ENCODE data around the gene POLR2M.
A peak's percentile ranks its signal among the peaks of the same experiment; 100 is the strongest.

POLR2M gene

DNA sequence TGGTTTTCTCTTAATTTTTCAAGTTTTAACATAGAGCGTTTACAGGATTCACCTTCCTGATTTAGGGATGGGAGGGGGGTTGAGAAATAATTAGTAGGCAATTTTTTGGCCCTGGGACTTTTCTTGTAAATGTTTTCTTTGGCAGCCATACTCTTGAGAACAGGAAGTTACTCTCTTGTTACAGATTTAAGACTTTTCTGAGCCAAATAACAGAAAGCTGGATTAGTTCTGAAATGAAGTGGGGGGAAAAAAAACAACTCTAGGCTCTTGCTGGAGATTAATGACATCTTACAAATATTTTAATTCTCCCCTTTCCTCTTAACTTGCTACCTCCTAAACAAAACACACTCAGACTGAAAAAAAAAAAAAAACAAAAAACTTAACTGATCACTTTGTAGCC lies 13.8 kb upstream of the POLR2M start:
- no peak for DNase-seq

DNA sequence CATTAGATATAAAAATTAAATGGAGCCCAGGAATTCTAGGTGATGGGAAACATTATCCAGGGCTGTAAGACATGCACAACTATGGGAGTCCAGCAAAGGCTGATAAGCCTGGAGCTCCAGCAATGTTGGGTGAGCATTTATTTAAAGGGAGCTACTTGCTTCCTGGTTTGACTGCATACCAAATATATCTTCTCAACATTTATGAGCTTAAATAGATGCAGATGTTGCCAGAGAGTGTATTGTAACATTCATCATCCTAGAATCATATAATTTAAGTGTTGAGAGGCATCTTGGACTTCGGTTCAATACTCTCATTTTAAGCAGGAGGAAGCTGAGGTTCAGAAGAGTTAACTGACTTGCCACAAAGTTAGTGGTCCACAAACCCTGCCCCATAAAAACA lies 12.2 kb upstream of the POLR2M start:
- DNase-seq, result no peak

DNA sequence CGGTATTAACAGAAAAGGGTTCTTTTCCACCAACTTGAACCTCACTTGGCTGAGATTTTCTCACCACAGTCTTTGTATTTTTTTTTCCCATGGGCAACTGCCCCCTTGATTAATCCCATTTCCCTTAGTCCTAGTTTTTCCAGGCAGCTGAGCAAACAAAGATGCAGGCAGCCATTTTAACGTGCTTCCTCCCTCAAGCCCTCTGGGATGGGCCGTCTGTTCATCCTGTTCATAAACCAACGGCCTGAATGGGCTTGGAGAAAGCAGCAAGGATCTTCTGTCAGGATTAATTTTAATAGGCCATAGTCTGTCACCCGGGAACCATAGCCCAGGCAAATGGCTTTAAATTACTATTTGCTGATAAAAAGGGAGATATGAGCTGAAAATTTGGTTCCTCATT lies 10.4 kb upstream of the POLR2M start:
- DNase-seq, result no peak

DNA sequence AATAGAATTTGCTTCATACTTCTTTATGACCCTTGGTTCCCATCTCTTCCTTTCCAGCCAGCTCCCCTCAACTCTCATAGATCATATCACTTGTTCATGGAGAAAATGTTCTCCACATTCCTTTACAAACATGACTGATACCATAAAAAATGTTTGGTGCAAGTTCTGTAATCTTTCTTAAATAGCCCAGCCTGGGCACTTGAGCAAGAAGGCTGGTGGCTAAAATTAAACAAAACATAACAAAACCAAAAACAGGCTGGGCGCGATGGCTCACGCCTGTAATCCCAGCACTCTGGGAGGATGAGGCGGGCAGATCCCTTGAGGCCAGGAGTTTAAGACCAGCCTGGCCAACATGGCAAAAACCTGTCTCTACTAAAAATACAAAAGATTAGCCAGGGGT lies 8.9 kb upstream of the POLR2M start:
- DNase-seq, result no peak

DNA sequence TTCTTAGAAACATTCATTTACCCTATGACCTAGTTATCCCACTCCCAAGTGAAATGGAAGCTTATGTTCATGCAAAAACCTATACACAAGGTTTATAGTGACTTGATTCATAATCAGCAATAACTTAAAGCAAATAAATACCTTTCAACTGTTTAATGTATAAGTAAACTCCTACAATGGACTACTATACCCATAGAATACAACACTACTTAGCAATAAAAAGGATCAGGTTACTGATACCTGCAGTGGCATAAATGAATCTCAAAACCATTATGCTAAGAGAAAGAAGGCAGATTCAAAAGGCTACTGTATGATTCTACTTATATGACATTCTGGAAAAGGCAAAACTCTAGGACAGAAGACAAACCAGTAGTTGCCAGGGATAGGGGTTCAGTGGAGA lies 8.3 kb upstream of the POLR2M start:
- no peak for DNase-seq

DNA sequence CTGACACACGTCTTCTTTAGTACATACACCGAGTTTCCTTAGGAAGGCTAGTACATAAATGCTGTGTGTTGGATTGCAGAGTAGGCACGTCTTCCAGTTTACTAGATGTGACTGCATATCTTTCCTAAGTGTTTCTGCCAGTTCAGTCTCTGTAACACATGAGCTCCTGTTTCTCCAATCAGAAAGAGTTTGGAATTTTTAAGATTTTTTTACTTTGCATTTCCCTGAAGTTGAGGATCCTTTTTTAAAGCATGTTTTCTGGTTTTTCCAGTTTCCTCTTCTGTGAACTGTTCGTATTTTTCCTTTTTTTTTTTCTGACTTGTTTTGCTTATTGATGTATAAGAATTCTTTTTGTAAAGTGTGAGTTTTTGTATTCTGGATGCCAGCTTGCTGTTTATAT lies 7.5 kb upstream of the POLR2M start:
- DNase-seq, result peak in 2 of 3 donors; percentile 35 to 63

DNA sequence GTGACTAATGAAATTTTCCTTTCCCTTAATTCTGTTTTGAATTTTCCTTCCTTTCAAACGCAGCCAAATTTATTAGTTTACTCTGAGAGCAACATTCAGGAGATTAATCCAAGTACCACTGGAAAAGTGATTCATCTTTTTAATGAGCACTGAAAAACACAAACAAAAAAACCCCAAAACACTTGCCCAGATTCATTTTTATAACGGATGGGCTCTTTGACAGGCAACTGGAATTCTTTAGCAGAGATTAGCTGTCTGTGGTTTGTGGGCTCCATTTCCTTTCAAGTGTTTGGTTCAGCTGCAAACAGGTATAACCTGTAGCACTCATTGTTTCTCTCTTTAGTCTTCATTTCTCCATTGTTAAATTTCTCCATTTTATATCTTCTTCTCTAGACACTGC lies 3.1 kb upstream of the POLR2M start:
- DNase-seq, result no peak

DNA sequence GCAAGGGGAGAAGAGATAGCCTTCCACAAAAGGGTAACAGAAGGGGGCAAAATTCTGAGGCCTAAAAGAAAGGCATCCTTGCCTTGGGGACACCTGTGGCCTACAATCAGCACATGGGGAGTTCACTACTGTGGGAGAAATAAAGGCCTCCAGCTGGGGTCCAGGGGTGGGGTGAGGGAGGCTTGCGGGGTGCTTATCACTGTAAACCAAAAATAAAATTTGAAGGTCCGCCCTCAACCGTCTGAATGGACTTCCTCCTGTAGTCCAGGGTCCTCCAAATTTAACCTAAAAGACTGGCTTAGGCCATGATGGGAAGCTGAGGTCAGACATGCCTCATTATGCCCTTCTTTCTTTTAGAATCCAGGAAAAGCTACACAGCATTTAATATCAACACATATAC lies 2.1 kb upstream of the POLR2M start:
- no peak for DNase-seq

DNA sequence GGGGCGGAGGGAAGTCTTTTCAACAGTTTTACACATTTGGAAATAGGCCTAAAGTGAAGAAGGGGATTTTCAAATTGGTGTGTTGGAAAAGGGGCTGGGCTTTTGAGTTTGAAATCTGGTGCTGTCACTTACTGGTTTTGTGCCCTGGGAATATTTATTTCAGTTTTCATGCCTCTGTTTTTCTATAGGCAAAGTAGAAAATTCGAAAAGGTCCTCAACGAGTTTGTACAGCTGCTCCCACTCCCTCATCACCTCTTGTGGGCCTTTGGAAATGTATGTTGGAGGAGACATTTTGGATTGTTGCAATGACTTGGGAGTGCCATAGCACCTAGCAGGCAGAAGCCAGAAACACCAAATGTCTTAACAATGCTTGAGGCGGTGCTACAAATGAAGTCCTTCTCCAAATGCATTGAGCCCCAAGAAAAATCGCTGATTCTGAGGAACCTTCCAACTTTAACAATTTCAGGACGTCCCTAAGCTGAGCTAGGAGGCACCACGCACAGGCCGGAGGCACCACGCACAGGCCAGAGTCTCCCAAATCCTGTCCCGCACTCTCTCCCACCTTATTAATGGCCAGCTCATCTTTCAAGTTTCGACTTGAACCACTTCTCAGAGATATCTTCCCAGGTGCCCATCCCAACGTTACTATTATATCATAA lies 639 bp upstream of the POLR2M start:
- DNase-seq, result no peak

DNA sequence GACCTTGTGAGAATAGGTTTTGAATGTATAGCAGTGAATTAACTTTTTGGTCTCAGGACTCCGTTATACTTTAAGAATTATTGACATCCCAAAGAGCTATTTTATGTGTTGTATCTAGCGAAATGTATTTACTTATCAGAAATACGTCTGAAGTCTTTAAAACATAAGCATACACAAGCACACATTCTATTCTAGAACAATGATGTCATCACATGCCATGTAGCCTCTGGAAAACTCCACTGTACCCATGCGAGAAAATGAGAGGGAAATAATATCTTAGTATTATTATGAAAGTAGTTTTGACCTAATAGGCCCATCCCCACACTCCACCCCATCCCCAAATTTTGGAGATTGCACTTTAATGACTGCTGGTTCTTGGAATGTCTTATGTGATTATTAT lies 1.5 kb downstream of the POLR2M start:
- peak in 2 of 3 donors; percentile 38 for DNase-seq

DNA sequence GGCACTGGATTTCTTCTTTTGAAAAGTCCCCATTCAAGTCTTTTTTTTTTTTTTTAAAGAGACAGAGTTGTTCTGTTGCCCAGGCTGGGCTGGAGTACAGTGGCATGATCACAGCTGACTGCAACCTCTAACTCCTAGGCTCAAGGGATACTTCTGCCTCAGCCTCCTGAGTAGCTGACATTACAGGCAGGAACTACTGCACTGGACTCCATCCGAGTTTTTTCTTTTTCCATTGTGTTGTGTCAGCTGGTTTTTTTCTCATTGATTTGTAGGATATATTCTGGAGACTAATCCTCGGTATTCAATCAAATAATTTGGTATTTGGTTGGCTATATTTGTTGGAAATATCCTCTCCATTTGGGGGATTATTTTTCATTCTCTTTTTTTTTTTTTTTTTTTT lies 11.8 kb downstream of the POLR2M start:
- no peak for DNase-seq

DNA sequence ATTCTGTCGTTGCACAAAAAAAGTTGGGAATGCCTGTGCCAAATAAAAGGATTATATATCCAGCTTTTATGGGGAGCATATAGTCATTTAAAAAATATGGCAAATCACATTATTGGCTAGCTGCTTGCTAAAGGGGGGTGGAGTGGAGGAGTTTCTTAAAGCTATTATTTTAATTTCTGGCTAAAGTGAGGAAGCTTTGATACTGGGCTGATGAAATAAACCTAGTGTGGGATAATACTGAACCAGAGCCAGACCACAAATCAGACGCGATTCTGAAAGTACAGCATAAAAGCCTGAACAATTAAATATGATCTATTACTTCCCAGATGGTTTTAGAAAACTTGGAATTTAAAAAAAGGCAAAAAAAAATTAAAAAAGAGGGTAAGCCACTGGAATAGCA lies 14.4 kb downstream of the POLR2M start:
- no peak for DNase-seq

DNA sequence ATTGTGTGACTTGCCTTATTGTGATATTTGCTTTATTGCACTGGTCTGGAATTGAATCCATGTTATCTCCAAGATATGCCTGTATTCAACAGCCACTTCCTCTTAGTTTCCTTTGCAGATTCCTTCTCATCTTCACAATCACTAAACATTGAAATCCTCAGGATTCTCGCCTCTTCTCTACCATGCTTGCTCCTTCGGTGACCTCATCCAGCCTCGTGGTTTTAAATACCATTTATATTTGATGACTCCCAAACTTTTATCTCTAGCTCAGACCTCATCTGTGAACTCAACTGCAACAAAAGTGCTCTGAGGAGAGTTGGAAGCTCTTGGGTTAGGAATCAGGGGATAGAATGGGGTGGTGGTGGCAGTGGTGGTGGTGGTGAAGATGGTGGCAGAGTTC lies 19.9 kb downstream of the POLR2M start:
- no peak for DNase-seq

DNA sequence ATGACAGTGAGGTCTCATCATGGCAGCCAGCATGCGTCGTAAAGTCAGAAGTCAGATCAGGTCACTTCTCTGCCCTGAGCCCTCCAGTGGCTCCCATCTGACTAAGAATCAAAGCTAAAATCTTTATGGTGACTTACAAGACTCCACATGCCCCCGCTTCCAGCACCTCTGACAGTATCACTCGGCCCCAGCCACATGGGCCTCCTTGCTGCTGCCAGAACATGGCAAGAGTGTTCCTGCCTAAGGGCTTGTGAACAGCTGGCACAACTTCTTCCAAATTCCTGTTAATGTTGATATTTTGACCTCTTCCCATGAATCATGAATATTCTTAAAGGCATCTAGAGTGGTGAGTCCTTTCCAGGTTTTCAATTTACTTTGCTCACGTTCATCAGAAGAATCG lies 20.5 kb downstream of the POLR2M start:
- DNase-seq, result no peak

DNA sequence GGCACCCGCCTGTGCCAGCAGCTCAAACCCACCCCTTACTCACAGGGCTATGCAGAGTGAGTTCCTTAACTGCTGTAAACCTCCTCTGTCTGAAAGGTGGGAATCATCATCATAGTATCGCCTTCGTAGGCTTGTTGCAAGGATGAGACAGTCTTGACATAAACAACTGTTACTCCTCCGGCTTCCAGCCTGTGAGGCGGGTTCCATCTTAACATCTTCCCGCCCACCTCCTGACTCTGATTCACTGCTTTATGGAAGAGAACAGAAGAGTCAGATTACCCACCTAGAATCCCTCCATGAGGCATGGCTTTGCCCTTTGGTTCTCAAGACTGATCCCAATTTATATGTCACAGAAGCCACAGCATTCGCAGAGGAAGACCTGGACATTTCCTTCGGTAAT lies 21.9 kb downstream of the POLR2M start:
- peak in 2 of 3 donors; percentile 9 to 10 for DNase-seq

DNA sequence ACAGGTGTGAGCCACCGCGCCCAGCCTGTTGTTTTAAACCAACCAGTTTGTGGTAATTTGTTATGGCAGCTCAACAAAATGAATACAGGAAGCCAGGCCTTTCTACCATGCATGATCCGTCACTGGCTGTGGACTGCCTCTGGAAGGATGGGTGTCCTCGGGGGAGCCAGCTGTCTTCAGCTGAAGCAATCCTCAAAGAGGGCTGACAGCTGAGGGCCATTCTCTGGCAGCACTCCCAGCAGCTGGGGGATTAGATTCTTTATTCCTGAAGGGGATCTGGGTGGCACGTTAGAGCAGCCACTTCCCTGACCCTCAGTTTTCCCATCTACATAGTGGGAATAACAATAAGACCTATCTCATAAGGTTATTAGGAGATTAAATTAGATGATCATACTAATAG lies 24.4 kb downstream of the POLR2M start:
- DNase-seq, result no peak

DNA sequence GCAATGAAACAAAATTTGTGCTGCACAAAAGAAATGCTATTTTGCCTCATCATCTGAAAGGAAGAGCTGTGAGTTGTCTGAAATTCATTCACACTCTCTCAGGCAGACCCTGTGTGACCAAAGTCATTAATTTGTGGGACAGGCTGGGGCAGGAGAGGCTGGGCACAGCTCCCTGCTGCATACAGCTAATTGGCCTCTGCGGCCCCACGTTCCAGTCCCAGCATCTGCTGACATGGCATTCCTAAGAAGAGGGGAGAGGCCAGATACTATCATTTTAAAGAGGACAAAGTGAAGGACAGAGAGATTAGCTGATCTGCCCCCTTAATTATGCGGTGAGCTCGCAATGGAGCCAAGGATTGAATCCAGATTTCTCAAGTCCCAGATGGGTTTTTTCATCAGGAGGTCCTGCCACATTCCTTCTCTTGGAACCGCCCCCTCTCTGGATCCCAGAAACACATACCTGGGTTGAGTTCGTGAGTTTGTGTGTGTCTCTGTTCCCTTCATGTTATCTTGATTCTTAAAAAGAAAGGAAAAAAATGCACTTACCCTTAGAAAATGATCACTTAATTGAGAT lies 25.1 kb downstream of the POLR2M start:
- DNase-seq, result no peak

DNA sequence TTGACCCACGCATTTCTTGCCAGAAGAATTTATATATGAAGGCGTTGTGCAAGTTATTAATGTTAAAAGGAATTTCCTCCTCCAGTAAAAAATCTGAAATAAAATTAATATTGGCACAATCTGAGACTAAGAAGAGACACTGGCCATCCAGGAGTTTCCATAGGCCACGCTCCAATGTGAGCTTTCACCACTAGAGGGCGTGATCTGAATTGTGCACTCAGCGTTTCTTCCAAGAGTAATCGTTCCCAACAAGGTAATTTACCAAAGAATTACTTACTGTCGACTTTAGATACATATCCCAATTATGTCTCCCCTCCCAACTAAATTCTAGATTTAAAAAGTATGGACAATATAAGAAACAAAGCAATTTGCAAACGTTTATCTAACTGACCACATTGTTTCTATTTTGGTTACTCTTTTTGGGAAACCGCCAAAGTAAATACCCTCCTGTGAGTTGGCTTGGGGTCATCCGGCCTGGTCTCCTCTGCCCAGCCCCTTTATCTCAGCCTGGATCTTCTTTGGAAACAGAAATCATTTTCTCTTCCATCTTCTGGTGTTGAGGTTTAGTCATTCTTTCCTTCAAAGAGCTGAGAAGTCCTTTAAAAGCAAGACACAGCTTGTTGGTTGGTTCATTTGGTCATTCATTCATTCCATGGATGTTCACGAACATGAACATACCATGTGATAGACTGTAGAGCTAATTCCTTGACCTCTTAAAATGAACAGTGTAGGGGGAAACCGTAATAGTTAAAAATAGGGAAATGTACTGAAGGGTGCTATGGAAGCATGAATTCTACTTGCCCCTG lies 26.2 kb downstream of the POLR2M start:
- DNase-seq, result peak; percentile 75 to 82 (median 76)

DNA sequence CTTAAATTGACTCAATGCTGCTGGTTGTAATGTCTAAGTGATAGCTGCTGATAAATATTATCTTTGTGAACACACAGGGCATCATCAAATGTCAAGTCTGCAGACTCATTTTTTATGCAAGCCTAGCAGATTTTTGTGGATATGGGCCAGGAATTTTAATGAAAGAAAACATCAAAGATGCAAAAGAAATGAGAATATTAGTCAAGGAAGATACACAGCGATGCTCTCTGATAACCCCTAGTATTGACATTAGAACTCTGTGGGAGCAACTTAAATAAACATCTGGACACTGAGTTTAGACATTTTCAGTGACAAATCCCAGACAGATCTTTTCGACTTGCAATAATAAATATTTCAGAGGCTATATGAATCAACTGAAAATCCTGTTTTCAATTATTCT lies 28.3 kb downstream of the POLR2M start:
- no peak for DNase-seq

DNA sequence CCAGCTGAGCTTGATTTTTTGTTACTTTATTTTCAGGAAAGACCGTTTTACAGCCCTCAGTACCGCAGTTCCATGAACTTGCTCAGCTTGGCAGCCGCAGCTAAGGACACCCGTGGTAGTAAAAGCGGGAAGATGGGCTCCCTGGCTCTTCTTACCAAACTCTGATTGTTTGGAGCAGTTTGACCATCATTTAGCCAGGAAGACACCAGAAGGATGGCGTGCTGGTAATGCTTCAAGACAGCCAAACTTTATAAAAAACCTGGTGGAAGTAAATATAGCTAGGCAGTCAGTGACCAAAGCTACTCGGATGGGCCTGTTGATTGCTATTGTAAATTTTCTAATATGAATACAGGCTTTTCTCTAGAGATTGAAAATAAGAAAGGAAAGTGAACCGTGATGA lies 28.9 kb downstream of the POLR2M start:
- DNase-seq, result no peak

DNA sequence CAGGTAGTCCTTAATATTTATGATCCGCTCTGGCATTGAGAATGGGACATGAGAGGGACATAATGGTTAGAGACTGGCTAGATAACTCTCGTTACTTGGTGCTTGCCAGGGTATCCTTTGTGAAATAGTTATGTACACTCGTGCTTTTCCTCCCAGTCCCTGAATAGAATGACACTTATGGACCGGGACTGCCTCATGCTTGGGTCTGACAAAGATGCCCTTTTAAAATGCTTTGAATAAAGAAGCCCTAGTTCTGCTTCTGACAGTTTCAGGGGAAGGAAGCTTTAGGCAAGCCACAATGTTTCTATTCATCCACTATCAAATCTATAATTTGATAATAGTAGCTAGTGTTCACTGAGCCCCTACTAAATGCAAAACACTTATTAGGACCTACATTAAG lies 29.4 kb downstream of the POLR2M start:
- no peak for DNase-seq

DNA sequence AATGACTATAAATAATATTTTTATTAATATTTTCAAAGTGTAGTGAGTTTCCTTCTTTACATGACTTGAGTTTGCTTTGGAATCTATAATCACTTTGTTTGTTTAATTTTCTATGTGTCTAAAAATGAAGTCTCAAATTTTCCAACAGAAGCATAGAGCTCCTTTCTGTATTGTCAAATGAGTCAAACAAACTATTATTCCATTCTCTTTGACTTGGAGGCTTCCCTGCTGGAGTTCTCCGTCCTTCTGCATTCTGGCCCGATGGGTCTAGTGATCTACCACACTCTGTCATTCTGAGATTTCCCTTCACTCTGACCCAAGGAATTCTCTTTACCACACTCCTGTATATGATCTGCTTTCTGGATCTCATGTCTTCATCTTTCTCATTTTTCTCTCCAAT lies 30.1 kb downstream of the POLR2M start:
- no peak for DNase-seq

DNA sequence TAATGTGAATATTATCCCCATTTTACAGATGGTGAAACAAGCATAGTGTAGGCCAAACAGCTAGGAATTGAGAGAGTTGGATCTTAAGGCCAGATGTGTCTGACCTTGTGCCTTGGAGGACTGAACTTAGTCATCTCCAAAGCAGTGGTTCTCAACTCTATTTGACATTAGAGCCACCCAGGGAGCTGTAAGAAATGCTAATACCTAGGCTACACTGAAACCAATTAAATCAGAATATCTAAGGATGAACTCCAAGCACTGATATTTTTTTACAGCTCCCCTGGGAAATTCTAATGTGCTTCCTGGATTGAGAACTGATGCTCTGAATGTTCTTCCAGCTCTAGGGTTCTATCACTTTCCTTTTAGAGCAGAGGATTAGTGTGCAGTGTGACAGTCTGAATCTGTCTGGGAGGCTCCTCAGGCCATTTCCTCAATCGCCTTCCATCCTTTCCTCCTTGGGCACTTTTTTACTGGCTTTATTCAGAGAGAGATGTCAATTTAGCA lies 32.3 kb downstream of the POLR2M start:
- DNase-seq, result no peak

DNA sequence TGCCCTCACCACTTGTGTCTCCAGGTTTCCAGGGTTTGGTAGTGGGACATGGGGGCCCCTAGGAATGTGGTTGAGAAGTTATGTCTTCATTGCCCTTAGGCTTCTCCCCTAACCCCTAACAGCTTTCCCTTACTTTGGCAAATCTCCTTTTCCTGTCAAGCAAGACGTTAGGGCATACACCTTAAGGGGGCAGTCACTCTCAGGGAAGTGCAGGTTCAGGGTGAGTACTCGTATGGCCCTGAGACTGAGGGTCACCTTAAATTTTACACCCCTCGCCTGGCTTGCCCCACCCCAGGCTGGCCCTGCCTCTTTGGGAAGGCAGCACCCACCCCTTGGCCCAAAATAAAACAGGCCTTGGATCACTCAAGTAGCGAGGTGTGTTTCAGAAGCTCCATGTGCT lies 33.5 kb downstream of the POLR2M start:
- no peak for DNase-seq

All from suppressor macrophage treated with lipopolysaccharide for 1 hour (primary cell).